Keratinocyte (primary cell): Measurements from ENCODE around the gene CENPH. TPM values are rescaled to one million over a fixed set of nuclear protein-coding genes. Genes with fewer than 3 reads are reported as not detected.

Experiments used
- DNase-seq: peaks from one replicate; pipeline ENCODE4 v3.0.0-alpha.2; 2011; ENCODE audit warnings: low read depth, missing footprints, low spot score
- FAIRE-seq: peaks from 2 replicates; lab custom pipeline; 2011; peaks lifted over from hg19 to GRCh38; lab: Jason Lieb, UNC
- H2AFZ ChIP-seq: 2 replicates; pipeline ENCODE4 v1.6.0; 2012; ENCODE audit warnings: low read length, control low read depth, inconsistent platforms; ENCODE audit not compliant: control insufficient read depth
- H3K27ac ChIP-seq: 2 replicates; pipeline ENCODE4 v1.5.1; 2011; ENCODE audit warnings: low read length; ENCODE audit not compliant: control insufficient read depth, insufficient read depth
- H3K27me3 ChIP-seq: 3 replicates; pipeline ENCODE4 v1.6.0; 2011; ENCODE audit warnings: low read length; ENCODE audit not compliant: control insufficient read depth, insufficient read depth; ENCODE audit errors: extremely low read depth
- H3K36me3 ChIP-seq, 2 experiments: 2 replicates in 1 of 2; 3 replicates in 1 of 2; pipeline ENCODE4 v1.5.1; 2011; ENCODE audit warnings: low read length in 2 of 2, mild to moderate bottlenecking in 1 of 2; ENCODE audit not compliant: control insufficient read depth in 2 of 2, insufficient read depth in 2 of 2; ENCODE audit errors: extremely low read depth in 1 of 2
- H3K4me1 ChIP-seq: 3 replicates; pipeline ENCODE4 v1.5.1; 2011; ENCODE audit warnings: low read length; ENCODE audit not compliant: control insufficient read depth, insufficient read depth; ENCODE audit errors: extremely low read depth
- H3K4me2 ChIP-seq: 3 replicates; pipeline ENCODE4 v1.6.0; 2011; ENCODE audit warnings: low read depth, low read length; ENCODE audit not compliant: control insufficient read depth, insufficient read depth; ENCODE audit errors: extremely low read depth
- H3K4me3 ChIP-seq, 3 experiments: fragments of 200-600 bp in 1 of 3; sonication (generic) in 1 of 3; 2 replicates in 2 of 3; 3 replicates in 1 of 3; pipeline ENCODE4 v1.5.1; 2011 to 2016; ENCODE audit warnings: low read length in 3 of 3, mild to moderate bottlenecking in 3 of 3, control low read depth in 2 of 3, inconsistent platforms in 1 of 3, low read depth in 1 of 3, mixed read lengths in 1 of 3, mixed run types in 1 of 3, moderate library complexity in 1 of 3; ENCODE audit not compliant: control insufficient read depth in 2 of 3, insufficient read depth in 2 of 3; ENCODE audit errors: extremely low read depth in 1 of 3
- H3K79me2 ChIP-seq: 2 replicates; pipeline ENCODE4 v1.6.0; 2012; ENCODE audit warnings: low read length; ENCODE audit not compliant: control insufficient read depth, insufficient read depth
- H3K9ac ChIP-seq: 3 replicates; pipeline ENCODE4 v1.6.0; 2011; ENCODE audit warnings: low read length; ENCODE audit not compliant: control insufficient read depth, insufficient read depth; ENCODE audit errors: extremely low read depth
- H3K9me1 ChIP-seq: 3 replicates; pipeline ENCODE4 v1.6.0; 2011; ENCODE audit warnings: low read length; ENCODE audit not compliant: control insufficient read depth, insufficient read depth; ENCODE audit errors: extremely low read depth
- H3K9me3 ChIP-seq: 2 replicates; pipeline ENCODE4 v1.5.1; 2012; ENCODE audit warnings: low read depth, low read length; ENCODE audit not compliant: control insufficient read depth
- H4K20me1 ChIP-seq: 3 replicates; pipeline ENCODE4 v1.6.0; 2011; ENCODE audit warnings: low read length; ENCODE audit not compliant: control insufficient read depth, insufficient read depth; ENCODE audit errors: extremely low read depth
- EZH2 ChIP-seq: IDR thresholded peaks from one replicate; pipeline ENCODE4 v1.6.1; 2012; ENCODE audit warnings: inconsistent platforms, mild to moderate bottlenecking, low read length, moderate library complexity
- dilution Hi-C: fragments of 300-500 bp; cut with MboI; formaldehyde crosslinking; loops from one replicate; pipeline ENCODE4 v1.7.0; 2020; ENCODE audit warnings: low sequenced_read_pairs; ENCODE audit not compliant: extremely low pct_ligation_motif_present
- polyA plus RNA-seq, 5 experiments: library from polyadenylated mRNA; depleted of rRNA in 3 of 5; stranded (reverse) in 3 of 5; stranded (forward) in 1 of 5; unstranded in 1 of 5; fragments of >200 nt; gene quantifications; 1 replicate in 1 of 5; 2 replicates in 3 of 5; 3 replicates in 1 of 5; pipeline versions ENCODE4 v1.2.1 to v1.2.3, GENCODE V29; 2011 to 2012; ENCODE audit warnings: missing spikeins in 2 of 5, low read depth in 1 of 5, low replicate concordance in 1 of 5
- TF ChIP-seq, protein P1 (sequence below), 3 experiments: IDR thresholded peaks in 1 of 3; conservative IDR thresholded peaks in 1 of 3; optimal IDR thresholded peaks in 1 of 3; 2 replicates in 2 of 3; 3 replicates in 1 of 3; pipeline versions ENCODE3 to v1.5.1; 2011; ENCODE audit warnings: low read length in 3 of 3, mild to moderate bottlenecking in 3 of 3, moderate library complexity in 2 of 3, control low read depth in 1 of 3, inconsistent platforms in 1 of 3; ENCODE audit not compliant: insufficient read depth in 2 of 3; ENCODE audit errors: extremely low read depth in 1 of 3

Gene CENPH
- polyA plus RNA-seq, 1 donor (not counting 4 experiments of a cell fraction or from before 2014, with no cell fraction given): 13.4 TPM

GRCh38 chr5:69156456-69156855, 32.9 kb upstream of the CENPH start:
- FAIRE-seq (no peak), DNase-seq (no peak)
- no peak overlapping the region for H3K4me3 ChIP-seq
- no peaks in the 10 kb centered on the region for H3K9me1 ChIP-seq
- no peaks in the 10 kb centered on the region for H3K27me3 ChIP-seq
- H3K4me2 ChIP-seq: no peak overlapping the region
- H3K9ac ChIP-seq: no peak overlapping the region
- dilution Hi-C loops: no loop called here
- no peaks in the 10 kb centered on the region for H3K79me2 ChIP-seq
- H4K20me1 ChIP-seq: no peaks in the 10 kb centered on the region
- no peaks in the 10 kb centered on the region for H3K4me1 ChIP-seq
- no peaks in the 10 kb centered on the region for H3K9me3 ChIP-seq
- no peak for TF ChIP-seq EZH2
- TF ChIP-seq, protein P1, sequence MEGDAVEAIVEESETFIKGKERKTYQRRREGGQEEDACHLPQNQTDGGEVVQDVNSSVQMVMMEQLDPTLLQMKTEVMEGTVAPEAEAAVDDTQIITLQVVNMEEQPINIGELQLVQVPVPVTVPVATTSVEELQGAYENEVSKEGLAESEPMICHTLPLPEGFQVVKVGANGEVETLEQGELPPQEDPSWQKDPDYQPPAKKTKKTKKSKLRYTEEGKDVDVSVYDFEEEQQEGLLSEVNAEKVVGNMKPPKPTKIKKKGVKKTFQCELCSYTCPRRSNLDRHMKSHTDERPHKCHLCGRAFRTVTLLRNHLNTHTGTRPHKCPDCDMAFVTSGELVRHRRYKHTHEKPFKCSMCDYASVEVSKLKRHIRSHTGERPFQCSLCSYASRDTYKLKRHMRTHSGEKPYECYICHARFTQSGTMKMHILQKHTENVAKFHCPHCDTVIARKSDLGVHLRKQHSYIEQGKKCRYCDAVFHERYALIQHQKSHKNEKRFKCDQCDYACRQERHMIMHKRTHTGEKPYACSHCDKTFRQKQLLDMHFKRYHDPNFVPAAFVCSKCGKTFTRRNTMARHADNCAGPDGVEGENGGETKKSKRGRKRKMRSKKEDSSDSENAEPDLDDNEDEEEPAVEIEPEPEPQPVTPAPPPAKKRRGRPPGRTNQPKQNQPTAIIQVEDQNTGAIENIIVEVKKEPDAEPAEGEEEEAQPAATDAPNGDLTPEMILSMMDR (optimal IDR thresholded peaks at IDR 0.05 in 1 of 3, IDR thresholded peaks at IDR 0.05 in 1 of 3, conservative IDR thresholded peaks at IDR 0.05 in 1 of 3; ENCODE audit: extremely low read depth in 1 of 3, insufficient read depth in 2 of 3, low read length in 3 of 3): no peak
- H2AFZ ChIP-seq: no peak overlapping the region
- no peaks in the 10 kb centered on the region for H3K36me3 ChIP-seq
- no peak overlapping the region for H3K27ac ChIP-seq

GRCh38 chr5:69158039-69158438, 31.3 kb upstream of the CENPH start:
- dilution Hi-C loops: no loop called here
- Histone ChIP-seq H3K9me3 (no peaks in the 10 kb centered on the region), H3K36me3 (no peaks in the 10 kb centered on the region), H3K4me2 (no peak overlapping the region), H3K79me2 (no peaks in the 10 kb centered on the region), H3K9ac (no peak overlapping the region), H3K4me3 (no peak overlapping the region), H3K27ac (no peak overlapping the region), H4K20me1 (no peaks in the 10 kb centered on the region), H3K9me1 (no peaks in the 10 kb centered on the region), H3K4me1 (no peaks in the 10 kb centered on the region), H2AFZ (no peak overlapping the region), H3K27me3 (no peaks in the 10 kb centered on the region)
- FAIRE-seq (no peak), DNase-seq (no peak)
- no peak for TF ChIP-seq EZH2
- TF ChIP-seq, protein P1 (optimal IDR thresholded peaks at IDR 0.05 in 1 of 3, IDR thresholded peaks at IDR 0.05 in 1 of 3, conservative IDR thresholded peaks at IDR 0.05 in 1 of 3; ENCODE audit: extremely low read depth in 1 of 3, insufficient read depth in 2 of 3, low read length in 3 of 3): no peak
